Effector memory CD4-positive, alpha-beta T cell (primary cell): ENCODE measurements around the gene PTPRN2.

Experiments used
- DNase-seq, 3 donors: peaks; one replicate each; pipeline ENCODE4 v3.0.0-alpha.2; 2020
- H3K27ac ChIP-seq: 2 replicates; pipeline ENCODE4 v1.7.0; 2013; ENCODE audit warnings: mild to moderate bottlenecking, low read length, moderate library complexity; ENCODE audit not compliant: insufficient read depth, poor library complexity, severe bottlenecking
- H3K27me3 ChIP-seq: replicated peaks from 2 replicates; pipeline ENCODE4 v1.7.0; 2013; ENCODE audit warnings: mild to moderate bottlenecking, low read length; ENCODE audit not compliant: insufficient read depth, control insufficient read depth, poor library complexity, severe bottlenecking
- H3K36me3 ChIP-seq: 2 replicates; pipeline ENCODE4 v1.7.0; 2013; ENCODE audit warnings: mild to moderate bottlenecking, low read length, moderate library complexity; ENCODE audit not compliant: control insufficient read depth, insufficient read depth
- H3K4me1 ChIP-seq: 2 replicates; pipeline ENCODE4 v1.7.0; 2013; ENCODE audit warnings: low read length, mild to moderate bottlenecking; ENCODE audit not compliant: control insufficient read depth, insufficient read depth, poor library complexity, severe bottlenecking
- H3K4me3 ChIP-seq: 2 replicates; pipeline ENCODE4 v1.7.0; 2013; ENCODE audit warnings: low read length, low read depth, mild to moderate bottlenecking; ENCODE audit not compliant: insufficient read depth, poor library complexity, severe bottlenecking
- H3K9me3 ChIP-seq: 2 replicates; pipeline ENCODE4 v1.7.0; 2013; ENCODE audit warnings: mild to moderate bottlenecking, low read length, moderate library complexity; ENCODE audit not compliant: control insufficient read depth

The PTPRN2 gene

DNA sequence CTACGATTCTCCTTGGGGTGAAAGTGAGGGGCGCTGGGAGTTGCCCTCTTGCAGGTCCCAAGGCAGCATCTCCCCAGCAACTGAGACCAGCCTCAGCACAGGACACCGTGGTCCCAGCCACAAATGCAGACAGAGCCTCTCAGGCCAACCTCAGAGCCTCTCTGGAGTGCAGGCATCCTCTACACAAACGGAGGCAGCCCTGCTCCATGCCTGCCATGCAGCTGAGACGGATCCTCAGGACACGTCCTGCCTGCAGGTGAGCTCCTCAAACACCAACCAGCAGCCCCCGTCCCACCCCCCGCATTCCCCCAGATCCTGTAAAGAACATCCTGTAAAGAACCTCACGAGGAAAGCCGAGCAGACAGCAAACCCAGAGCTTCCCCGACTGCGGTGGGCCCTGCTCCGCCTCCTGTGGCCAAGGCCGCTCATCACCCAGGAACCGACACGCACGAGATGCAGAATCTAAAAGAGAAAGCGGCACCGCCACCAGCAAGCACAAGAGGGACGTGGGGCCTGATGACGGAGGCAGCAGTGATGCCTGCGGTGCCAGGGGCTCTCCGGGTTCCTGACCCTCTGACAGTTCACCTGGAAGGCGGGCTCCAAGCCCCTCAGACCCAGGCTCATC, 186.9 kb downstream of the PTPRN2 start:
- Histone ChIP-seq H3K9me3 (no peaks in the 10 kb centered on the region), H3K27me3 (no peaks in the 10 kb centered on the region), H3K36me3 (no peaks in the 10 kb centered on the region), H3K4me1 (no peaks in the 10 kb centered on the region), H3K4me3 (no peak overlapping the region), H3K27ac (no peak overlapping the region)
- DNase-seq: no peak

DNA sequence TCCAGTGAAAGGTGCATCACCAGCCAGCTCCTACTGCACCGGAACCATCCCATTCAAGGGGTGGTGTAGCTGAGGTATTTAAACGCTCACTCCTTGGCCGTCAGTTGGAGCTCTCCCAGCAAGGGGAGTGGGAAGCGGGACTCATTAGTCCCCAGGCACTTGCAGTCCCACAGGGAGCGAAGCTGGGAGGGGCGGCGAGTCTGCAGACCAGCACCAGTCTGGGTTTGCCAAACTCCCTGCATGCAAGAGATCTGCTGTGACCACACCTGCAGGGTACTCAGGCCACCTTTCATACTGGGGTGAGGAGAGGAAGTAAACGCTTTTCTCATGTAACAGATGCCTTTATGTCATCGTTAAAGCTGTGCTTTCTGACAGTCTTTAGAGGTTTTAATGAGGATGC, 187.9 kb downstream of the PTPRN2 start:
- no peaks in the 10 kb centered on the region for H3K27me3 ChIP-seq
- H3K9me3 ChIP-seq: no peaks in the 10 kb centered on the region
- no peak overlapping the region for H3K4me3 ChIP-seq
- H3K27ac ChIP-seq: no peak overlapping the region
- DNase-seq: no peak
- H3K36me3 ChIP-seq: no peaks in the 10 kb centered on the region
- no peaks in the 10 kb centered on the region for H3K4me1 ChIP-seq

DNA sequence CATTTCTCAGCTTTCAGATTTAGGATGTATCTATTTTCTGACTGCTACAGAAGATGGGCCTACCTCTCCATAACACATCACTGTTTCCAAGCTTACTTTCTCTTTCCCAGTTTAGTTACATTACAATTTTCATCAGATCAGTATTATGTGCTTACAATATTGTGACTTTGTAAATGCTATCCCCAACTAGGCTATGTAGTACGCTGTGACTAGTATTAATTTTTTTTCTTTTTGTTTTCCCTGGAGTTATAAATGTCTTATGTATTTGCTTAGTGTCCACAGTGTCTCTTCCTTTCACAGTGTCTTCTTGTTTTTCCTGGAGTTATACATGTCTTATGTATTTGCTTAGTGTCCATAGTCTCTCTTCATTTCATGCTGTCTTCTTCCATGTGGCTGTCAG, 188.9 kb downstream of the PTPRN2 start:
- Histone ChIP-seq H3K4me3 (no peak overlapping the region), H3K4me1 (no peaks in the 10 kb centered on the region), H3K27ac (no peak overlapping the region), H3K27me3 (no peaks in the 10 kb centered on the region), H3K9me3 (no peaks in the 10 kb centered on the region), H3K36me3 (no peaks in the 10 kb centered on the region)
- DNase-seq: no peak

DNA sequence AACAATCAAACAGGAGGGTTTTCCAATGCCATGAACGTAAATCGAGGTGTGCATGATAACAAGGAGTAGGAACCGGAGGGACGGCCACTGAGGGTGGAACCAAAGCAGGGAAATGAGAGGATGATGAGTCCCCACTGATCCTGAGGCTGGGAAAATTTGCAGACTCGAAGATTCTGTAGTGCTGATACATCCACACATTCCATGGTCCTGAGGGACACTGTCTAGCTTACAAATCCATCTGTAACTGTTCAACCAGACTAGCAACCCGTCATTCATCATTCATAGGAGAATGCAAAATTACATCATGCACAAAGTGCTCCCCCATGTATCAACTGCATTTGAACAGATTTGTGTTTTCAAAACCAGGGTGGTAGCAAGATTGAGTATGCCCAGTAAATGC, 189.7 kb downstream of the PTPRN2 start:
- Histone ChIP-seq H3K27ac (no peak overlapping the region), H3K36me3 (no peaks in the 10 kb centered on the region), H3K4me1 (no peaks in the 10 kb centered on the region), H3K9me3 (no peaks in the 10 kb centered on the region), H3K27me3 (no peaks in the 10 kb centered on the region), H3K4me3 (no peak overlapping the region)
- DNase-seq: no peak

DNA sequence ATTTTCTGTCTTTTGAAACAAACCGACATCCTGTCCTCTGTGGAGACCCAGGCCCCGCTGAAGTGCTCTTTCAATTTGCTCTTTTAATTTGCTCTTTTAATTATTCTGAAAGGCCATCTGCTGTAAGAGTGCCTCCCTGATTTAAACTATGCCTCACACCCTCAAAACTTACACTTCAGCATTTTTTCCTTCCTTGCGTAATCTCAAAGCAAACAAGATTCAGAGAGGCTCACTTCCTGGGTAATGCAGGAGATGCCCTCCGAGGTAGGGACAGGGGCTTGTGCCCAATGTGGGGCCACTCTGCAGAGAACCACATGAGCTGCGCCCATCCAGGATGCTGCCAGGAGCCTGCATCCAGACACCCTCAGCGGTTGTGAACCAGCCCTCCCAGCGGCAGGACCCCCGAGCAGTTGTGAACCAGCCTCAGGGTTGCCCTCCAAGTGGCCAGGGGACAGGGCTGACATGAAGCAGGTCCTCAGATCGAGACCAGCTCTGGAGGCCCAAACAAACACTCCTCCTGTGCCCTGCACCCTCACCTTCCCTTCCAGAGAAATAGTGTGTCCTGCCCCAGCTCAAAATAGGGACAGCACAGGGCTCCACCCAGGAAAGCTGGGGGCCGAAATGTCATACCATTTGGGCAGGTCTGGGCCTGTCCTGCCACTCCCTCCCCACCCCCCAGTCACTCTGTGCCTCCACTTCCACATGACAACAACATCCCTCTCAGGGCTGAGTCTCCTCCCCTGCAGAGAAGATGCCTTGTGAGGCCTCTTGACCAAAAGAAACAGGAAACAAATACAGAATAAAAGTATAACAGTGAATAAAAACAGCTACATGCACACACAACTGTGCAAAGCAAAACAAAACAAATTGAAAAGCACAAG, 190.4 kb downstream of the PTPRN2 start:
- Histone ChIP-seq H3K27me3 (no peaks in the 10 kb centered on the region), H3K9me3 (no peaks in the 10 kb centered on the region), H3K4me1 (no peaks in the 10 kb centered on the region), H3K4me3 (no peak overlapping the region), H3K27ac (no peak overlapping the region), H3K36me3 (no peaks in the 10 kb centered on the region)
- DNase-seq: no peak

DNA sequence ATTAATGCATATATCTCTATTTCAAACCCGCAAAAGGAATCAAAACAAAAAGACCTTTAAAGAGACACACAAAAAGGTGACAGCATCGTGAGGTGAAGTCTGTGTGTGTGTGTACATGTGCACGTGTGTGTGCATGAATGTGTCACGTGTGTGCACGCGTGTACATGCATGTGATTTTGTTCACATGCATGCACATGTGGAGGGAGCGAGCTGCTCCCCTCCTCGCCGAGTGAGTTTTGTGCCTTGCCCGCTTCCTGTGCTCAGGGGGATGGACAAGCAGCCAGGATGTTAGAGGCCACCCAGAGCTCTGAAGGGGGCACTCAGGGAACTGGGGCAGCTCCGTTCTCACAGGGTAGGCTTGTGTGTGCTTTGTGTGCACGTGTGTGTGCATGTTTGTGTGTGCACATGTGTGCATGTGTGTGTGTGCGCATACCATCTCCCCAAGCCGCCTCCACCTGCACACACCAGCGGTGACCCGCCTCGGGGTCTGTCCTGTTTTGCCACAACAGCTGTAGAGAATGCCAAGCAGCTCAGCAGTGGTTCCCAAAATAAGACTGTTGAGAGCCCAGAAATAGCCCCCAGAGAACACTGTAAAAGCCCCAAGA, 191.2 kb downstream of the PTPRN2 start:
- H3K9me3 ChIP-seq: no peaks in the 10 kb centered on the region
- no peaks in the 10 kb centered on the region for H3K27me3 ChIP-seq
- no peak overlapping the region for H3K27ac ChIP-seq
- no peak overlapping the region for H3K4me3 ChIP-seq
- no peak for DNase-seq
- no peaks in the 10 kb centered on the region for H3K36me3 ChIP-seq
- H3K4me1 ChIP-seq: no peaks in the 10 kb centered on the region

DNA sequence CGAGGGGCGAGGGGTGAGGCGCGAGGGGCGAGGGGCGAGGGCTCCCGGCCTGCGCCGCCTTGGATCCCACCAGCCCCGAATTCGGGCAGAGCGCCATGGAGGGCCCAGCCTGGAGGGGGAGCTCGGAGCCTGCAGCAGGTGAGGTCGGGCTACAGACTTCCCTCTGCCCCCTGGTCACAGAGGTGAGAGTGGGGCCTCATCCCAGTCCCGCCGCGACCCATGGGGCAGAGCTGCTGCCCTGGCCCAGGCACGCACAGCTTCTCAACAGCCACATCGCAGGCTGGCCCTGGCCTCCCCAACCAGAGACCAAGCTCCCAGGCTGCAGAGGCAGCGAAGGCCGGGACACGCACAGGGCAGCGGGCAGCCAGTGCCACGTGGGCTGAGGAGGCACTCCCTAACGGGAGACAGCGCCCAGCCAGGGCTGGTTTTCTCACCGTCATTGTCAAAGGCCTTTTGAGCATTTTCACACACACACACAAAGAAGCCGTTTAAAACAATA, 191.8 kb downstream of the PTPRN2 start:
- DNase-seq: no peak
- H3K27ac ChIP-seq: no peak overlapping the region
- H3K9me3 ChIP-seq: no peaks in the 10 kb centered on the region
- H3K4me1 ChIP-seq: no peaks in the 10 kb centered on the region
- H3K4me3 ChIP-seq: no peak overlapping the region
- H3K36me3 ChIP-seq: no peaks in the 10 kb centered on the region
- no peaks in the 10 kb centered on the region for H3K27me3 ChIP-seq

DNA sequence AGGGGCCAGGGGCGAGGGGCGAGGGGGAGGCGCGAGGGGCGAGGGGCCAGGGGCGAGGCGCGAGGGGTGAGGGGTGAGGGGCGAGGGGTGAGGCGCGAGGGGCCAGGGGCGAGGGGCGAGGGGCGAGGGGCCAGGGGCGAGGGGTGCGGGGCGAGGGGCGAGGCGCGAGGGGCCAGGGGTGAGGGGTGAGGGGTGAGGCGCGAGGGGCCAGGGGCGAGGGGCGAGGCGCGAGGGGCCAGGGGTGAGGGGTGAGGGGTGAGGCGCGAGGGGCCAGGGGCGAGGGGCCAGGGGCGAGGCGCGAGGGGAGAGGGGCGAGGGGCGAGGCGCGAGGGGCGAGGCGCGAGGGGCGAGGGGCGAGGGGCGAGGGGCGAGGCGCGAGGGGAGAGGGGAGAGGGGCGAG, 192.3 kb downstream of the PTPRN2 start:
- H3K4me1 ChIP-seq: no peaks in the 10 kb centered on the region
- H3K36me3 ChIP-seq: no peaks in the 10 kb centered on the region
- no peak for DNase-seq
- H3K27ac ChIP-seq: no peak overlapping the region
- no peak overlapping the region for H3K4me3 ChIP-seq
- H3K9me3 ChIP-seq: no peaks in the 10 kb centered on the region
- no peaks in the 10 kb centered on the region for H3K27me3 ChIP-seq

DNA sequence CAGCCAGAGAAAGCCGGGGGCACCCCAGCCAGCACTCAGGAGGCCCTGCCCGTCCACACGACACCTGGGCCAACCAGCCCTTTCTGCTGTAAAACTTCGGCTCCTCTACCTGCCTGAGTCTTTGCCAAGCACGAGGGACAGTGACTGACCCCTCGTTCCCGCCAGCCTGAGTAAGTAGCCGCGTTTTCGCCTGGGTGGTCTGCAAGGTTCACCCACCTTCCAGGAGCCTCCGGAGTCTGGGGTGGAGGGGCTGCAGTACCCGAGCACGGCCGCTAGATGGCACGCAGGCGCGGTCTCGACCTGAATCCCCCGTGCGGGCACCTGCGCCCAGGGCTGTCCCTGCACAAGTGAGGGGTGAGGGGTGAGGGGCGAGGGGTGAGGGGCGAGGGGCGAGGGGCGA, 192.7 kb downstream of the PTPRN2 start:
- Histone ChIP-seq H3K9me3 (no peaks in the 10 kb centered on the region), H3K4me1 (no peaks in the 10 kb centered on the region), H3K36me3 (no peaks in the 10 kb centered on the region), H3K27me3 (no peaks in the 10 kb centered on the region), H3K4me3 (no peak overlapping the region), H3K27ac (no peak overlapping the region)
- DNase-seq: no peak
